Activated T-helper 1 cell treated with anti-CD3 and anti-CD28 coated beads, Interleukin-12 subunit alpha, Interleukin-12 subunit beta, Interleukin-2, Interleukin-4 antibody, amounts not matched to agents 30 ng/mL and 10 ng/mL and 1 ng/mL, durations not matched to agents 14 hours and 24 hours and 36 hours (primary cell): Measurements from ENCODE around the gene RNF41. TPM values are rescaled to one million over a fixed set of nuclear protein-coding genes. Genes with fewer than 3 reads are reported as not detected.

Source experiments
- DNase-seq: peaks from one replicate; pipeline ENCODE4 v3.0.0; 2021; ENCODE audit warnings: low spot score
- H3K27ac Mint-ChIP-seq: one replicate; pipeline ENCODE4 v1.8.0; 2021; ENCODE audit warnings: mild to moderate bottlenecking, mixed read lengths
- H3K27me3 Mint-ChIP-seq: one replicate; pipeline ENCODE4 v1.8.0; 2022; ENCODE audit warnings: mild to moderate bottlenecking, moderate library complexity, mixed read lengths; ENCODE audit not compliant: insufficient read depth
- H3K36me3 Mint-ChIP-seq: one replicate; pipeline ENCODE4 v1.8.0; 2021; ENCODE audit warnings: low read depth, mixed read lengths
- H3K4me1 Mint-ChIP-seq: one replicate; pipeline ENCODE4 v1.8.0; 2021; ENCODE audit warnings: low read depth, mixed read lengths
- H3K4me3 Mint-ChIP-seq: one replicate; pipeline ENCODE4 v1.8.0; 2021; ENCODE audit warnings: mild to moderate bottlenecking, moderate library complexity, mixed read lengths
- H3K9me3 Mint-ChIP-seq: one replicate; pipeline ENCODE4 v1.8.0; 2021; ENCODE audit warnings: mixed read lengths
- intact Hi-C: fragments of 100-400 bp; cut with micrococcal nuclease; formaldehyde crosslinking; loops from one replicate; pipeline ENCODE4 v1.15.1; 2024
- total RNA-seq: library from RNA; stranded (reverse); gene quantifications from 2 replicates; pipeline ENCODE4 v1.2.3, GENCODE V29; 2022

The RNF41 gene
- total RNA-seq, 1 donor from 2014 or later: 47.2 TPM

GRCh38 chr12:56257491-56258067 is 35.9 kb upstream of the RNF41 start:
- no peaks in the 10 kb centered on the region for H3K27me3 Mint-ChIP-seq
- H3K9me3 Mint-ChIP-seq: no peaks in the 10 kb centered on the region
- DNase-seq: no peak
- peak overlapping the region; percentile 83 for H3K27ac Mint-ChIP-seq
- H3K36me3 Mint-ChIP-seq: peaks cover 15% of the 10 kb centered on the region
- intact Hi-C loops: loop anchor here (1.0 to 5.0 kb wide), 9 partner anchors 9 to 211 kb away; partner anchors contain the start of genes COQ10A, CS, NABP2 and SPRYD4
- peaks cover 22% of the 10 kb centered on the region for H3K4me1 Mint-ChIP-seq
- peak overlapping the region; percentile 90 for H3K4me3 Mint-ChIP-seq

- Mint-ChIP-seq H3K36me3 (peaks cover 20% of the 10 kb centered on the region), H3K9me3 (no peaks in the 10 kb centered on the region), H3K27me3 (no peaks in the 10 kb centered on the region), H3K27ac (peak overlapping the region; percentile 83), H3K4me3 (peak overlapping the region; percentile 90), H3K4me1 (peaks cover 22% of the 10 kb centered on the region)
- DNase-seq: no peak
- intact Hi-C loops: loop anchor here (2.0 to 5.0 kb wide), 2 partner anchors 50 to 104 kb away; partner anchors contain the start of gene STAT2
Measured at GRCh38 chr12:56257071-56257470, 35.3 kb upstream of the RNF41 start.

GRCh38 chr12:56256326-56256960 is 34.7 kb upstream of the RNF41 start:
- intact Hi-C loops: loop anchor here (2.0 to 5.0 kb wide), 2 partner anchors 49 to 104 kb away; partner anchors contain the start of gene STAT2
- Mint-ChIP-seq H3K4me1 (peaks cover 22% of the 10 kb centered on the region), H3K36me3 (peaks cover 24% of the 10 kb centered on the region), H3K27me3 (no peaks in the 10 kb centered on the region), H3K9me3 (no peaks in the 10 kb centered on the region), H3K27ac (no peak overlapping the region), H3K4me3 (peak overlapping the region; percentile 90)
- no peak for DNase-seq

GRCh38 chr12:56255671-56256070 is 33.9 kb upstream of the RNF41 start:
- no peak overlapping the region for H3K27ac Mint-ChIP-seq
- peaks cover 24% of the 10 kb centered on the region for H3K36me3 Mint-ChIP-seq
- peak overlapping the region; percentile 90 for H3K4me3 Mint-ChIP-seq
- no peaks in the 10 kb centered on the region for H3K9me3 Mint-ChIP-seq
- no peak for DNase-seq
- H3K4me1 Mint-ChIP-seq: peaks cover 22% of the 10 kb centered on the region
- intact Hi-C loops: loop anchor here (2.0 to 5.0 kb wide), 3 partner anchors 13 to 105 kb away; partner anchors contain the start of gene STAT2
- no peaks in the 10 kb centered on the region for H3K27me3 Mint-ChIP-seq

- Mint-ChIP-seq H3K36me3 (peaks cover 31% of the 10 kb centered on the region), H3K27me3 (no peaks in the 10 kb centered on the region), H3K4me1 (peaks cover 15% of the 10 kb centered on the region), H3K27ac (no peak overlapping the region), H3K9me3 (no peaks in the 10 kb centered on the region), H3K4me3 (no peak overlapping the region)
- DNase-seq: no peak
- intact Hi-C loops: no loop called here
Measured at GRCh38 chr12:56253091-56253490, 31.4 kb upstream of the RNF41 start.

GRCh38 chr12:56252649-56253048 is 30.9 kb upstream of the RNF41 start:
- Mint-ChIP-seq H3K4me3 (no peak overlapping the region), H3K27ac (no peak overlapping the region), H3K27me3 (no peaks in the 10 kb centered on the region), H3K9me3 (no peaks in the 10 kb centered on the region), H3K36me3 (peaks cover 33% of the 10 kb centered on the region), H3K4me1 (peaks cover 15% of the 10 kb centered on the region)
- intact Hi-C loops: no loop called here
- DNase-seq: no peak

- Mint-ChIP-seq H3K9me3 (no peaks in the 10 kb centered on the region), H3K4me1 (no peaks in the 10 kb centered on the region), H3K36me3 (peaks cover 43% of the 10 kb centered on the region), H3K27me3 (no peaks in the 10 kb centered on the region), H3K27ac (no peak overlapping the region), H3K4me3 (no peak overlapping the region)
- DNase-seq: no peak
- intact Hi-C loops: no loop called here
Measured at GRCh38 chr12:56248711-56249110, 27.0 kb upstream of the RNF41 start.

GRCh38 chr12:56247923-56248322 is 26.2 kb upstream of the RNF41 start:
- DNase-seq: no peak
- intact Hi-C loops: no loop called here

GRCh38 chr12:56244494-56244893 is 22.8 kb upstream of the RNF41 start:
- intact Hi-C loops: no loop called here
- no peak for DNase-seq
- Mint-ChIP-seq H3K4me3 (no peak overlapping the region), H3K27ac (no peak overlapping the region), H3K27me3 (no peaks in the 10 kb centered on the region), H3K4me1 (no peaks in the 10 kb centered on the region), H3K36me3 (peaks cover 41% of the 10 kb centered on the region), H3K9me3 (no peaks in the 10 kb centered on the region)

More at GRCh38 chr12:56247923-56248322, 26.2 kb upstream of the RNF41 start:
- H3K9me3 Mint-ChIP-seq: no peaks in the 10 kb centered on the region
- H3K4me1 Mint-ChIP-seq: no peaks in the 10 kb centered on the region
- peaks cover 48% of the 10 kb centered on the region for H3K36me3 Mint-ChIP-seq
- no peaks in the 10 kb centered on the region for H3K27me3 Mint-ChIP-seq
- H3K27ac Mint-ChIP-seq: no peak overlapping the region
- H3K4me3 Mint-ChIP-seq: no peak overlapping the region

- Mint-ChIP-seq H3K9me3 (no peaks in the 10 kb centered on the region), H3K36me3 (peaks cover 36% of the 10 kb centered on the region), H3K27ac (no peak overlapping the region), H3K4me3 (no peak overlapping the region), H3K4me1 (no peaks in the 10 kb centered on the region), H3K27me3 (no peaks in the 10 kb centered on the region)
- DNase-seq: no peak
- intact Hi-C loops: no loop called here
Measured at GRCh38 chr12:56243731-56244181, 22.0 kb upstream of the RNF41 start.

GRCh38 chr12:56242986-56243385 is 21.3 kb upstream of the RNF41 start:
- H3K4me3 Mint-ChIP-seq: no peak overlapping the region
- peaks cover 36% of the 10 kb centered on the region for H3K36me3 Mint-ChIP-seq
- no peaks in the 10 kb centered on the region for H3K9me3 Mint-ChIP-seq
- H3K27me3 Mint-ChIP-seq: no peaks in the 10 kb centered on the region
- no peaks in the 10 kb centered on the region for H3K4me1 Mint-ChIP-seq
- no peak for DNase-seq
- no peak overlapping the region for H3K27ac Mint-ChIP-seq
- intact Hi-C loops: no loop called here

GRCh38 chr12:56241424-56242303 is 19.9 kb upstream of the RNF41 start:
- Mint-ChIP-seq H3K27ac (peak overlapping the region; percentile 29), H3K4me3 (no peak overlapping the region), H3K27me3 (no peaks in the 10 kb centered on the region), H3K36me3 (peaks cover 29% of the 10 kb centered on the region), H3K9me3 (no peaks in the 10 kb centered on the region), H3K4me1 (no peaks in the 10 kb centered on the region)
- intact Hi-C loops: no loop called here
- no peak for DNase-seq

GRCh38 chr12:56237552-56237951 is 15.8 kb upstream of the RNF41 start:
- no peak for DNase-seq
- Mint-ChIP-seq H3K27ac (no peak overlapping the region), H3K27me3 (no peaks in the 10 kb centered on the region), H3K36me3 (peaks cover 10% of the 10 kb centered on the region), H3K9me3 (no peaks in the 10 kb centered on the region), H3K4me1 (no peaks in the 10 kb centered on the region), H3K4me3 (no peak overlapping the region)
- intact Hi-C loops: no loop called here
